Brain pericyte (primary cell): ENCODE results near the gene B4GALT4.

ENCODE experiments used
- DNase-seq: peaks from one replicate; pipeline ENCODE4 v3.0.0-alpha.2; 2012; ENCODE audit warnings: low read depth, low spot score

The B4GALT4 gene

GRCh38 chr3:119237299-119237698 lies 3.4 kb downstream of the B4GALT4 start:
- no peak for DNase-seq

GRCh38 chr3:119236756-119237155 lies 3.9 kb downstream of the B4GALT4 start:
- no peak for DNase-seq

- no peak for DNase-seq
Measured at GRCh38 chr3:119235151-119235550, 5.5 kb downstream of the B4GALT4 start.

- no peak for DNase-seq
Measured at GRCh38 chr3:119234610-119235009, 6.1 kb downstream of the B4GALT4 start.

- DNase-seq: no peak
Measured at GRCh38 chr3:119230745-119231144, 9.9 kb downstream of the B4GALT4 start.

GRCh38 chr3:119230071-119230470 lies 10.6 kb downstream of the B4GALT4 start:
- no peak for DNase-seq

- no peak for DNase-seq
Measured at GRCh38 chr3:119229190-119229589, 11.5 kb downstream of the B4GALT4 start.

GRCh38 chr3:119228373-119229145 lies 12.1 kb downstream of the B4GALT4 start:
- DNase-seq: no peak

- DNase-seq: no peak
Measured at GRCh38 chr3:119227070-119227850, 13.4 kb downstream of the B4GALT4 start.

- no peak for DNase-seq
Measured at GRCh38 chr3:119225121-119225520, 15.6 kb downstream of the B4GALT4 start.

GRCh38 chr3:119223511-119223910 lies 17.2 kb downstream of the B4GALT4 start:
- no peak for DNase-seq

GRCh38 chr3:119222391-119222790 lies 18.3 kb downstream of the B4GALT4 start:
- no peak for DNase-seq

GRCh38 chr3:119221779-119222320 lies 18.8 kb downstream of the B4GALT4 start:
- no peak for DNase-seq

GRCh38 chr3:119220970-119221667 lies 19.6 kb downstream of the B4GALT4 start:
- DNase-seq: no peak

- DNase-seq: no peak
Measured at GRCh38 chr3:119220198-119220597, 20.5 kb downstream of the B4GALT4 start.

- no peak for DNase-seq
Measured at GRCh38 chr3:119219069-119219468, 21.6 kb downstream of the B4GALT4 start.

- no peak for DNase-seq
Measured at GRCh38 chr3:119211803-119212202, 28.9 kb downstream of the B4GALT4 start.

GRCh38 chr3:119211193-119211592 lies 29.5 kb downstream of the B4GALT4 start:
- DNase-seq: no peak

GRCh38 chr3:119207512-119207875 lies 33.2 kb downstream of the B4GALT4 start:
- no peak for DNase-seq

- DNase-seq: no peak
Measured at GRCh38 chr3:119206611-119207511, 33.8 kb downstream of the B4GALT4 start.

GRCh38 chr3:119205685-119206084 lies 35.0 kb downstream of the B4GALT4 start:
- DNase-seq: no peak
